ENCODE results near the gene NPHS1. TPM values are rescaled to one million over a fixed set of nuclear protein-coding genes. Genes with fewer than 3 reads are reported as not detected.

NPHS1 gene
- total and polyA plus RNA-seq, 2 of the 8 experiments (the other 6 are each of a cell fraction or from before 2014, with no cell fraction given) = 1.3 to 1.4 TPM

DNA sequence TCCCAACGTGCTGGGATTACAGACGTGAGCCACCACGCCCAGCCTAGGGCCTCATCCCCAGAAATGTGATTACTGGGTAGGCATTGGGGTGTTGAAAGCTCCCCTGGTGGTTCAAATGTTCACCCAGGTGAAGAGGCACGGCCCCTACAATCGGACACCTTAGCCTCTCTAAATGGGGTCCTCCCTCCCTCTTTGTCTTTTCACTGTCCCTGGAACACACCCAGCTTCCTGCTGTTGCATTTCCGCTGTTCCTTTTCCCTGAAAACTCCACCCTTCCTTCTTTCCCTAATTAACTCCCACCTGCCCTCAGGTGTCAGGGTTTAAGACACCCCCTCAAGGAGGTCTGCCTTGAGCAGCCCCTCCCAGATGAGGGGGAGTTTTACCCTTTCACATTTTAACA, 36.0 kb downstream of the NPHS1 start:
- 0 out of 2 replicates have a peak overlapping the region, but pooled peaks have one; percentile 60 for H2BK12ac ChIP-seq (ENCODE audit: low read depth, low read length)
- H2BK15ac ChIP-seq (ENCODE audit: low read length) = no peak overlapping the region
- H4K20me1 ChIP-seq (replicated peaks in 1 of 2; ENCODE audit: control insufficient read depth in 1 of 2, insufficient read depth in 2 of 2, low read length in 2 of 2) = no peaks in the 10 kb centered on the region
- H4K8ac ChIP-seq (ENCODE audit: extremely low read depth, insufficient read depth, low read length) = no peak overlapping the region
- no peaks in the 10 kb centered on the region for H3K23me2 ChIP-seq (ENCODE audit: low read depth, low read length)
- H3K14ac ChIP-seq (ENCODE audit: insufficient read length) = no peak overlapping the region
- no peak overlapping the region for H3K4me3 ChIP-seq (ENCODE audit: extremely low read depth in 1 of 4, insufficient read depth in 2 of 4, low read depth in 3 of 4, low read length in 4 of 4)
- TF ChIP-seq SRF (IDR thresholded peaks at IDR 0.05; ENCODE audit: low read depth, low read length) (no peak), HDAC2 (IDR thresholded peaks at IDR 0.05; ENCODE audit: borderline replicate concordance in 1 of 2, low read depth in 2 of 2, low read length in 2 of 2) (no peak), NRF1 (IDR thresholded peaks at IDR 0.05; ENCODE audit: low read depth, low read length) (no peak)
- no peak overlapping the region for H3K4ac ChIP-seq (replicated peaks; ENCODE audit: insufficient read length, low read depth, low read length)
- no peak overlapping the region for H3K23ac ChIP-seq (ENCODE audit: insufficient read length)
- no peaks in the 10 kb centered on the region for H3K36me3 ChIP-seq (ENCODE audit: control insufficient read depth in 2 of 4, insufficient read depth in 4 of 4, low read length in 3 of 4)
- no peak overlapping the region; the same call in 1 of the 2 replicates for H3K18ac ChIP-seq (ENCODE audit: extremely low read depth, low read length)
- no peak overlapping the region for H2AFZ ChIP-seq (ENCODE audit: low read length)
- whole genome bisulfite sequencing, 2 experiments (ENCODE audit: extremely low coverage in 1 of 2, insufficient coverage in 1 of 2, insufficient read length in 1 of 2, insufficient replicate concordance in 2 of 2, low coverage in 1 of 2, low lambda C conversion rate in 2 of 2, missing lambda C conversion rate in 1 of 2) = 54% methylated on average over 6 of the region's 6 CpGs; no CpG with 5 or more reads in 1 of the 2 experiments
- H3K4me1 ChIP-seq (replicated peaks in 1 of 4; ENCODE audit: control insufficient read depth in 3 of 4, insufficient read depth in 4 of 4, low read length in 3 of 4) = peaks cover 0 to 4% (median 1%) of the 10 kb centered on the region in 4 experiments; a peak in 4 of 7 replicates
- H2BK120ac ChIP-seq (replicated peaks; ENCODE audit: low read depth, low read length) = no peak overlapping the region
- peak overlapping the region in 1 of 2 experiments; percentile 1; a peak in 2 of 4 replicates for H3K4me2 ChIP-seq (ENCODE audit: insufficient read depth in 1 of 2, low read depth in 2 of 2, low read length in 2 of 2)
- DNase-seq (ENCODE audit: low read depth in 1 of 2, low spot score in 2 of 2) = peak in 1 of 2 experiments; percentile 31
- no peak overlapping the region for H4K91ac ChIP-seq (replicated peaks; ENCODE audit: insufficient read length, low read length)
- no peak overlapping the region for H4K5ac ChIP-seq (ENCODE audit: insufficient read length, low read depth, low read length)
- no peaks in the 10 kb centered on the region for H3K9me3 ChIP-seq (ENCODE audit: insufficient read depth in 2 of 2, low read depth in 1 of 2, low read length in 1 of 2)
- no peak overlapping the region for H3K56ac ChIP-seq (replicated peaks; ENCODE audit: insufficient read length, low read depth, low read length)
- H3K27ac ChIP-seq (ENCODE audit: low read depth, low read length) = no peak overlapping the region
- ChIA-PET CTCF (ENCODE audit: partially characterized antibody) (interaction anchor here (1.1 to 2.0 kb wide), 3 partner anchors 32 to 123 kb away, joined by 3 to 6 read pairs (median 4); no protein-coding TSS in a partner anchor), POLR2A (ENCODE audit: partially characterized antibody) (interaction anchor here (0.7 to 1.3 kb wide), 6 partner anchors 10 to 126 kb away, joined by 3 to 5 read pairs (median 4); partner anchors contain the start of gene HSPB6)
- no peaks in the 10 kb centered on the region for H3K79me1 ChIP-seq (ENCODE audit: low read depth, low read length)
- no peak overlapping the region for H2BK20ac ChIP-seq (ENCODE audit: low read length)
- no peak for FAIRE-seq
- H3K9ac ChIP-seq (replicated peaks in 1 of 4; ENCODE audit: extremely low read depth in 1 of 4, low read depth in 3 of 4, low read length in 3 of 4) = no peak overlapping the region
- H2AK5ac ChIP-seq (ENCODE audit: low read depth, low read length) = no peak overlapping the region
- H2BK5ac ChIP-seq (ENCODE audit: low read depth, low read length) = peak overlapping the region; percentile 16; the same call in 1 of the 2 replicates
- H3K27me3 ChIP-seq (replicated peaks in 1 of 4; ENCODE audit: control insufficient read depth in 3 of 4, extremely low read depth in 1 of 4, insufficient read depth in 3 of 4, low read length in 3 of 4) = no peaks in the 10 kb centered on the region
- no peaks in the 10 kb centered on the region for H3K79me2 ChIP-seq (ENCODE audit: control insufficient read depth in 1 of 2, insufficient read depth in 2 of 2, low read length in 2 of 2)
